COR-L47 (cell line): ENCODE measurements around the gene PLXNA4.

Experiments used
- DNase-seq: peaks from one replicate; lab custom pipeline; 2025; lab: John Stamatoyannopoulos, UW

PLXNA4 gene

GRCh38 chr7:132564849-132565248 is 11.4 kb downstream of the PLXNA4 start:
- DNase-seq = no peak

GRCh38 chr7:132564090-132564489 is 12.2 kb downstream of the PLXNA4 start:
- no peak for DNase-seq

GRCh38 chr7:132562690-132563089 is 13.6 kb downstream of the PLXNA4 start:
- DNase-seq = no peak

- no peak for DNase-seq
These were observed 14.5 kb downstream of the PLXNA4 start for GRCh38 chr7:132561763-132562162.

GRCh38 chr7:132560825-132561529 is 15.3 kb downstream of the PLXNA4 start:
- no peak for DNase-seq

- no peak for DNase-seq
These were observed 16.2 kb downstream of the PLXNA4 start for GRCh38 chr7:132560105-132560504.

- DNase-seq = no peak
These were observed 17.5 kb downstream of the PLXNA4 start for GRCh38 chr7:132558815-132559214.

- peak; percentile 34 for DNase-seq
These were observed 18.7 kb downstream of the PLXNA4 start for GRCh38 chr7:132557489-132558044.

GRCh38 chr7:132554446-132554845 is 21.8 kb downstream of the PLXNA4 start:
- DNase-seq = no peak

GRCh38 chr7:132553031-132553430 is 23.2 kb downstream of the PLXNA4 start:
- DNase-seq = no peak

- DNase-seq = peak; percentile 10
These were observed 24.4 kb downstream of the PLXNA4 start for GRCh38 chr7:132551886-132552285.

GRCh38 chr7:132551439-132551838 is 24.8 kb downstream of the PLXNA4 start:
- no peak for DNase-seq

GRCh38 chr7:132548489-132549078 is 27.7 kb downstream of the PLXNA4 start:
- DNase-seq = no peak

GRCh38 chr7:132547821-132548220 is 28.4 kb downstream of the PLXNA4 start:
- no peak for DNase-seq

- DNase-seq = no peak
These were observed 29.7 kb downstream of the PLXNA4 start for GRCh38 chr7:132546366-132547127.

- no peak for DNase-seq
These were observed 30.5 kb downstream of the PLXNA4 start for GRCh38 chr7:132545756-132546155.

- DNase-seq = no peak
These were observed 31.3 kb downstream of the PLXNA4 start for GRCh38 chr7:132544999-132545398.

GRCh38 chr7:132544025-132544424 is 32.2 kb downstream of the PLXNA4 start:
- no peak for DNase-seq

GRCh38 chr7:132542895-132543294 is 33.4 kb downstream of the PLXNA4 start:
- DNase-seq = no peak

- DNase-seq = no peak
These were observed 34.6 kb downstream of the PLXNA4 start for GRCh38 chr7:132541656-132542055.

GRCh38 chr7:132537456-132538145 is 38.7 kb downstream of the PLXNA4 start:
- DNase-seq = no peak
